Tibial artery (tissue), 4 donors: ENCODE data around the gene VSTM2B.

Experiments
- DNase-seq, 2 donors: peaks; one replicate each; pipeline ENCODE4 v3.0.0-alpha.2; 2019
- H3K27ac ChIP-seq, 2 donors: fragments of 200-600 bp; sonication (generic) in 1 of 2; 1 replicate in 1 of 2; 2 replicates in 1 of 2; pipeline ENCODE4 v1.5.1; 2018 to 2019; ENCODE audit warnings: mild to moderate bottlenecking in 1 of 2
- H3K27me3 ChIP-seq, 2 donors: fragments of 200-600 bp; sonication (generic) in 1 of 2; one replicate each; pipeline versions ENCODE4 v1.5.1 to v1.6.0; 2016 to 2019
- H3K36me3 ChIP-seq, 3 donors: fragments of 200-600 bp; sonication (generic) in 2 of 3; one replicate each; pipeline ENCODE4 v1.5.1; 2016 to 2019; ENCODE audit warnings: mild to moderate bottlenecking in 2 of 3
- H3K4me1 ChIP-seq, 4 donors: fragments of 200-600 bp; sonication (generic) in 2 of 4; 1 replicate in 3 of 4; 2 replicates in 1 of 4; pipeline ENCODE4 v1.5.1; 2016 to 2019
- H3K4me3 ChIP-seq, 2 donors: fragments of 200-600 bp; sonication (generic) in 1 of 2; 1 replicate in 1 of 2; 2 replicates in 1 of 2; pipeline ENCODE4 v1.5.1; 2018 to 2019; ENCODE audit warnings: mild to moderate bottlenecking in 2 of 2
- H3K9me3 ChIP-seq, 3 donors: fragments of 200-600 bp; sonication (generic) in 1 of 3; one replicate each; pipeline ENCODE4 v1.5.1; 2016 to 2019
- intact Hi-C: fragments of 100-400 bp; cut with DNase I; formaldehyde crosslinking; loops from one replicate; pipeline ENCODE4 v1.15.0; 2023; ENCODE audit warnings: low total_unique reads
- TF ChIP-seq, protein P1 (sequence below), 2 experiments: fragments of 200-600 bp in 1 of 2; fragments of 450-650 bp in 1 of 2; IDR thresholded peaks; one replicate each; pipeline ENCODE4 v1.5.1; 2017 to 2019; ENCODE audit warnings: antibody characterized with exemption in 2 of 2, mild to moderate bottlenecking in 1 of 2, moderate library complexity in 1 of 2

The VSTM2B gene

DNA sequence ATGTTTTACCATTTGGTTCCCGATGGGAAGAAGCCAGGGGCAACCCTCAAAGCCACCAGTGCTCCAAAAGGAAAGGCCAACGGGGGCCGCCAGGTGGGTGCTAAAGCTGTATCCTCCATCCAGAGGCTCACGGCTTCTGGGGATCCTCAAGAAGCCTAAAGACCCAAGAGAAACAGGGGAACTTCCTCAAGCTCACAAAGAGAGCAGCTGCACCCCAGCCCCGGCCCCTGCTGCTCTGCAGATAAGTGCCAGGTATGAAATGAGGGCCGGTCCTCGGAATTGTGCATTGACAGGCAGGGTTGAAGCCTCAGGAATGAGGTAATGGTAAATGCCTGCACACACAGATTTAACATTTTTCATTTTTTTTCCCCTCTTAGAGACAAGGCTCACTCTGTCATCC lies 72.2 kb downstream of the VSTM2B start:
- Histone ChIP-seq H3K36me3 (no peaks in the 10 kb centered on the region), H3K4me1 (no peaks in the 10 kb centered on the region), H3K27me3 (peaks cover 0 to 38% of the 10 kb centered on the region in 2 donors), H3K4me3 (no peak overlapping the region), H3K9me3 (no peaks in the 10 kb centered on the region), H3K27ac (no peak overlapping the region)
- intact Hi-C loops = no loop called here
- TF ChIP-seq, protein P1, sequence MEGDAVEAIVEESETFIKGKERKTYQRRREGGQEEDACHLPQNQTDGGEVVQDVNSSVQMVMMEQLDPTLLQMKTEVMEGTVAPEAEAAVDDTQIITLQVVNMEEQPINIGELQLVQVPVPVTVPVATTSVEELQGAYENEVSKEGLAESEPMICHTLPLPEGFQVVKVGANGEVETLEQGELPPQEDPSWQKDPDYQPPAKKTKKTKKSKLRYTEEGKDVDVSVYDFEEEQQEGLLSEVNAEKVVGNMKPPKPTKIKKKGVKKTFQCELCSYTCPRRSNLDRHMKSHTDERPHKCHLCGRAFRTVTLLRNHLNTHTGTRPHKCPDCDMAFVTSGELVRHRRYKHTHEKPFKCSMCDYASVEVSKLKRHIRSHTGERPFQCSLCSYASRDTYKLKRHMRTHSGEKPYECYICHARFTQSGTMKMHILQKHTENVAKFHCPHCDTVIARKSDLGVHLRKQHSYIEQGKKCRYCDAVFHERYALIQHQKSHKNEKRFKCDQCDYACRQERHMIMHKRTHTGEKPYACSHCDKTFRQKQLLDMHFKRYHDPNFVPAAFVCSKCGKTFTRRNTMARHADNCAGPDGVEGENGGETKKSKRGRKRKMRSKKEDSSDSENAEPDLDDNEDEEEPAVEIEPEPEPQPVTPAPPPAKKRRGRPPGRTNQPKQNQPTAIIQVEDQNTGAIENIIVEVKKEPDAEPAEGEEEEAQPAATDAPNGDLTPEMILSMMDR (IDR thresholded peaks at IDR 0.05) = no peak
- DNase-seq = peak in 1 of 2 donors; percentile 33

DNA sequence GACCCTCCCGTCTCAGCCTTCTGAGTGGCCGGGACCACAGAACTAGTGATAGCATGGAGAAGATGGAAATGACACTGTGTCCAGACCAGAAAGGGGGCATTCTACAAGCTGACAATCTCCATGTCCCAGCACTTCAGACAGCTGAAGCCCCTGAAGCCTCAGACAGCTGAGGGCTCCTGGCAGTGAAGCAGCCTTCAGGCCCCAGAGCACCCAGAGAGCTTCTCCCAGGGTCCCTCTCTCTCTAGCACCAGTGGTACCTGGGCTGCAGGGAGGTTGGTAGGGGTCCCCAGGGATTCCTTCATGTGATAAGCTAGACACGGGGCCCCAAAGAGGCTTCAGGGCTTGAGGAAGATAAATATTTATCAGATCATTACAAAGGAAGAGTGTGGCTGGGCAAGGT lies 72.7 kb downstream of the VSTM2B start:
- peak in 1 of 2 donors; percentile 21 for DNase-seq
- intact Hi-C loops = no loop called here
- Histone ChIP-seq H3K4me3 (no peak overlapping the region), H3K27me3 (peaks cover 0 to 37% of the 10 kb centered on the region in 2 donors), H3K9me3 (no peaks in the 10 kb centered on the region), H3K27ac (no peak overlapping the region), H3K4me1 (no peaks in the 10 kb centered on the region), H3K36me3 (no peaks in the 10 kb centered on the region)
- TF ChIP-seq, protein P1 (IDR thresholded peaks at IDR 0.05) = no peak

DNA sequence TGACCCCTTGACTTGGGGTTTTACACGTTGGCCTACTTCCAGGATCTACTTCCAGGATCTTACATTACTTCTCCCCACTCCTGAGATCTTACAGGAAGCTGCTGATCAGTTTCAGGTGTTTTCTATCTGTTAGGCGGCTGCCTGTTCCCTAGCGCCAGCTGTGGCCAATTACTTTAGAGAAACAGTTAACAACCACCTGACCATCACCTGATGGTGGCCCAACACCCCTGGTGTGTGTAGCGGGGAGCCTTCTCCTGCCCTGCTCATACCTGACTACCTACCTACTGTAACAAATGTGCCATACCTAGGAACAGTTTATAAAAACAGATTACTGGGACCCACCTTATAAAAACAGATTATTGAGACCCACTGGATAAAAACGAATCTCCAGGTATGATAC lies 77.5 kb downstream of the VSTM2B start:
- H3K27ac ChIP-seq = no peak overlapping the region
- no peaks in the 10 kb centered on the region for H3K27me3 ChIP-seq
- H3K9me3 ChIP-seq = no peaks in the 10 kb centered on the region
- TF ChIP-seq, protein P1 (IDR thresholded peaks at IDR 0.05) = no peak
- H3K4me3 ChIP-seq = no peak overlapping the region
- H3K36me3 ChIP-seq = no peaks in the 10 kb centered on the region
- intact Hi-C loops = no loop called here
- peak in 1 of 2 donors; percentile 10 for DNase-seq
- H3K4me1 ChIP-seq = peaks cover 0 to 17% (median 14%) of the 10 kb centered on the region in 4 donors

DNA sequence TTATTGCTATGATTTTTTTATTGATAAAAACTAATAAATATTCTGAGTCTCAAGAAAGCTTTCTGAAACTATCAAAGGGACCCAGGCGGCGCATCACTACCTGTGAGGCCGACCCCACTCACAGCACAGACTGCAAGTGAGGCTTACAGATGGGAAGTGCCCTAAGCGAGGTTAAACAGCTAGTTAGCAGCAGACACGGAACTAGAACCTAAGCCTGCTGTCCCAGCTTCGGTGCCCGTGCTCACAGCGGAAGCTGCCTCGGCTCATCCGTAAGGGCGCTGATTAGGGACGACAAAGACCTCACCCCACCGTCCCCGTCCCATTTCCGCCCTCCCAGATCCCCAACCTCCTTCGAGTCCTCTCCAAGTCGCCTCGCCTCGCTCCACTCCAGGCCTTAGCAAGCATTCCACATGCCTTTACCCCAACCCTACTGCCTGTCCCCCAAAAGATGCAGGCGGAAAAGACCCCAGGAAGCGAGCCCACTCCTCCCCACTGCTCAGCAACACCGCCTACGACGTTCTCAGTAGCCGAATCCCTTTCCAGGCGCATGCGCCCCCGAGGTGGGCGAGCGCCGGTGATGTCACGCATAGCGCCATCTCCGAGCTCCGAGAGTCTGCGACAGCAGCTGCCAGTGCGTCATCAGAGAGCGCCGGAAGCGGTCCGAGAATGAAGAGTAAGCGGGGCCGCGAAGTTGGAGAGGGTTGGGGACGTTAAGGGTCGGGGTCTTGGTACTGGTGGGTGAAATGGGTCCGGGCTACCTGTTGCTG lies 80.0 kb downstream of the VSTM2B start, which contains the start of gene POP4:
Gene POP4, plus strand, starts transcription at position 631 of the 767 bp plus-strand sequence. Its CDS starts 36 bp downstream, at position 667.
- peak within 1 kb of the TSS; percentile 74 to 93 for H3K4me3 ChIP-seq
- DNase-seq = peak; percentile 97 to 98
- H3K36me3 ChIP-seq = peaks cover 13 to 22% (median 15%) of the 10 kb centered on the region in 3 donors
- TF ChIP-seq, protein P1 (IDR thresholded peaks at IDR 0.05) = no peak
- H3K27ac ChIP-seq = peak within 1 kb of the TSS; percentile 88 to 95
- intact Hi-C loops = no loop called here
- H3K9me3 ChIP-seq = no peaks in the 10 kb centered on the region
- no peaks in the 10 kb centered on the region for H3K27me3 ChIP-seq
- peaks cover 0 to 17% (median 14%) of the 10 kb centered on the region in 4 donors for H3K4me1 ChIP-seq

DNA sequence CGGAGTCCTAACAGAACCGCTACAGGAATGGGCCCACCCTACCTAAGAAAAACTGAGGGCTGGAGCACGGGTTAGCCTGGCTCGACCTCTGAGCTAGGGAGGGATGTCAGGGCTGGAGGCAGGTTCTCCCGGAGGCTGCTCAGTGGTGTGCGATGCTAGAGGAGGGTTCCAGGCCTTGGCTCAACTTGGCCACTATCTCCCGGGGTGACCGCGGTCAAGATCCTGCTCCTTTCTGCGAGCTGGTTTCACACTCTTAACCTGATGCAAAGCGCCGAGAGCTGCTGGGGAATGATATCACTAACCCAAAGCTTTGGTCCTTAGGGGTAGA lies 80.6 kb downstream of the VSTM2B start:
- H3K27me3 ChIP-seq = no peaks in the 10 kb centered on the region
- DNase-seq = no peak
- H3K4me3 ChIP-seq = peak overlapping the region; percentile 74 to 93
- intact Hi-C loops = no loop called here
- TF ChIP-seq, protein P1 (IDR thresholded peaks at IDR 0.05) = no peak
- peak overlapping the region; percentile 88 to 95 for H3K27ac ChIP-seq
- H3K36me3 ChIP-seq = peaks cover 16 to 28% (median 20%) of the 10 kb centered on the region in 3 donors
- no peaks in the 10 kb centered on the region for H3K9me3 ChIP-seq
- H3K4me1 ChIP-seq = peaks cover 0 to 17% (median 14%) of the 10 kb centered on the region in 4 donors
